GM23338 (cell line): Measurements from ENCODE around the gene PROB1. TPM values are rescaled to one million over a fixed set of nuclear protein-coding genes. Genes with fewer than 3 reads are reported as not detected.

Experiments
- polyA plus RNA-seq: library from polyadenylated mRNA; unstranded; fragments of >200 nt; fragmentation: Nextera tagmentation; extraction: Ambion mirVana; gene quantifications from 2 replicates; pipeline ENCODE4 v1.2.1, GENCODE V29; 2016
- total RNA-seq: library from RNA; depleted of rRNA; stranded (reverse); fragments of >200 nt; shearing (Covaris generic); gene quantifications from 2 replicates; pipeline ENCODE4 v1.2.3, GENCODE V29; 2014; rRNA removed

Gene PROB1
- total and polyA plus RNA-seq, 2 experiments from 2014 or later, result 0.73 to 2.7 TPM

Other genes with a start within 250 kb of the PROB1 start
- 5.9 and 11.5 TPM in 2 replicates for gene SIL1, start 196.7 kb downstream of the PROB1 start, total RNA-seq
- gene SIL1, start 196.7 kb downstream of the PROB1 start, polyA plus RNA-seq, result 5.5 and 6.7 TPM in 2 replicates
- 506 and 546 TPM in 2 replicates for gene MATR3, start 101.4 kb downstream of the PROB1 start, total RNA-seq
- gene MATR3, start 101.4 kb downstream of the PROB1 start, polyA plus RNA-seq, result 226 and 278 TPM in 2 replicates
- gene PAIP2, start 53.2 kb downstream of the PROB1 start, total RNA-seq, result 132 and 148 TPM in 2 replicates
- 226 and 277 TPM in 2 replicates for gene PAIP2, start 53.2 kb downstream of the PROB1 start, polyA plus RNA-seq
- not detected in 2 replicates for gene SLC23A1, start 11.8 kb downstream of the PROB1 start, total RNA-seq
- gene SLC23A1, start 11.8 kb downstream of the PROB1 start, polyA plus RNA-seq, result 0.16 and 0.29 TPM in 2 replicates
- gene MZB1, start 5.2 kb downstream of the PROB1 start, total RNA-seq, result 1.6 TPM in 1 of 2 replicates, not detected in the other
- gene MZB1, start 5.2 kb downstream of the PROB1 start, polyA plus RNA-seq, result 0.52 and 0.71 TPM in 2 replicates
- 7.1 and 16.0 TPM in 2 replicates for gene SPATA24, start 9.0 kb upstream of the PROB1 start, total RNA-seq
- gene SPATA24, start 9.0 kb upstream of the PROB1 start, polyA plus RNA-seq, result 20.6 and 22.4 TPM in 2 replicates
- gene DNAJC18, start 44.4 kb upstream of the PROB1 start, total RNA-seq, result 14.2 and 18.9 TPM in 2 replicates
- 13.4 and 15.1 TPM in 2 replicates for gene DNAJC18, start 44.4 kb upstream of the PROB1 start, polyA plus RNA-seq
- 1.2 and 2.2 TPM in 2 replicates for gene ECSCR, start 67.6 kb upstream of the PROB1 start, total RNA-seq
- gene ECSCR, start 67.6 kb upstream of the PROB1 start, polyA plus RNA-seq, result 2.5 and 2.6 TPM in 2 replicates
- not detected in 2 replicates for gene SMIM33, start 75.9 kb upstream of the PROB1 start, total RNA-seq
- not detected in 2 replicates for gene SMIM33, start 75.9 kb upstream of the PROB1 start, polyA plus RNA-seq
- 0.39 TPM in 1 of 2 replicates, not detected in the other for gene STING1, start 87.7 kb upstream of the PROB1 start, total RNA-seq
- 0.30 and 0.66 TPM in 2 replicates for gene STING1, start 87.7 kb upstream of the PROB1 start, polyA plus RNA-seq
- gene UBE2D2, start 166.2 kb upstream of the PROB1 start, total RNA-seq, result 101 and 120 TPM in 2 replicates
- gene UBE2D2, start 166.2 kb upstream of the PROB1 start, polyA plus RNA-seq, result 166 and 172 TPM in 2 replicates